SK-N-SH (cell line): ENCODE data around the gene ABCE1. TPM values are rescaled to one million over a fixed set of nuclear protein-coding genes. Genes with fewer than 3 reads are reported as not detected.

Source experiments
- CTCF ChIA-PET: fragments of 300-600, 350-600 bp; formaldehyde crosslinking; extraction: SDS; loops from one replicate; lab custom pipeline; 2021; lab: Yijun Ruan, JAX
- POLR2A ChIA-PET: fragments of 350-600 bp; sonication (Branson Sonifier 250); formaldehyde crosslinking; extraction: SDS; loops from one replicate; lab custom pipeline; 2020; ENCODE audit warnings: antibody characterized with exemption, inconsistent platforms; lab: Yijun Ruan, JAX
- DNase-seq: peaks from one replicate; pipeline ENCODE4 v3.0.0; 2012
- H2AFZ ChIP-seq: fragments of 200-600 bp; sonication (generic); 2 replicates; pipeline ENCODE4 v1.8.1; 2016; ENCODE audit warnings: antibody characterized with exemption, mild to moderate bottlenecking, low read depth
- H3F3A ChIP-seq: fragments of 200-600 bp; sonication (generic); replicated peaks from 2 replicates; pipeline ENCODE3; 2016; ENCODE audit warnings: antibody characterized with exemption, mild to moderate bottlenecking; ENCODE audit not compliant: insufficient read depth
- H3K27ac ChIP-seq, 2 experiments: fragments of 200-500 bp in 1 of 2; fragments of 200-600 bp in 1 of 2; sonication (Bioruptor generic) in 1 of 2; sonication (generic), shearing (Covaris generic) in 1 of 2; 2 replicates each; pipeline versions ENCODE4 v1.5.1 to v1.6.1; 2014 to 2016; ENCODE audit warnings: low read depth in 2 of 2, inconsistent platforms in 1 of 2, low read length in 1 of 2, mild to moderate bottlenecking in 1 of 2, mixed read lengths in 1 of 2
- H3K27me3 ChIP-seq: fragments of 200-600 bp; sonication (generic), shearing (Covaris generic); 2 replicates; pipeline ENCODE4 v1.6.1; 2016; ENCODE audit warnings: mixed run types; ENCODE audit not compliant: insufficient read depth
- H3K36me3 ChIP-seq, 2 experiments: fragments of 200-500 bp in 1 of 2; fragments of 200-600 bp in 1 of 2; sonication (Bioruptor generic) in 1 of 2; sonication (generic) in 1 of 2; replicated peaks in 1 of 2; 2 replicates each; pipeline versions ENCODE3 to v1.5.1; 2014 to 2016; ENCODE audit warnings: low read length in 1 of 2, mild to moderate bottlenecking in 1 of 2; ENCODE audit not compliant: insufficient read depth in 2 of 2, control insufficient read depth in 1 of 2
- H3K4me1 ChIP-seq, 2 experiments: fragments of 200-500 bp in 1 of 2; fragments of 200-600 bp in 1 of 2; sonication (Bioruptor generic) in 1 of 2; sonication (generic), shearing (Covaris generic) in 1 of 2; 2 replicates each; pipeline versions ENCODE4 v1.5.1 to v1.6.1; 2014 to 2016; ENCODE audit warnings: low read depth in 1 of 2, low read length in 1 of 2, mixed run types in 1 of 2; ENCODE audit not compliant: insufficient read depth in 2 of 2, control insufficient read depth in 1 of 2
- H3K4me2 ChIP-seq: fragments of 200-600 bp; sonication (generic), shearing (Covaris generic); 2 replicates; pipeline ENCODE4 v1.6.1; 2017; ENCODE audit warnings: mixed run types
- H3K4me3 ChIP-seq, 2 experiments: fragments of 200-500 bp in 1 of 2; fragments of 200-600 bp in 1 of 2; sonication (Bioruptor generic) in 1 of 2; sonication (generic), shearing (Covaris generic) in 1 of 2; 2 replicates each; pipeline versions ENCODE4 v1.5.1 to v1.8.1; 2014 to 2016; ENCODE audit warnings: low read depth in 2 of 2, inconsistent platforms in 1 of 2, low read length in 1 of 2, mild to moderate bottlenecking in 1 of 2, mixed read lengths in 1 of 2, moderate library complexity in 1 of 2
- H3K79me2 ChIP-seq: fragments of 200-600 bp; sonication (generic); 2 replicates; pipeline ENCODE4 v1.8.1; 2017; ENCODE audit warnings: mild to moderate bottlenecking; ENCODE audit not compliant: insufficient read depth
- H3K9ac ChIP-seq: fragments of 200-600 bp; sonication (generic); 2 replicates; pipeline ENCODE4 v1.6.1; 2017; ENCODE audit warnings: mixed run types
- H3K9me2 ChIP-seq: fragments of 200-600 bp; sonication (generic); 2 replicates; pipeline ENCODE4 v1.6.1; 2017; ENCODE audit warnings: mixed run types
- H3K9me3 ChIP-seq: fragments of 200-600 bp; sonication (generic); 2 replicates; pipeline ENCODE4 v1.6.1; 2017; ENCODE audit warnings: mixed run types, mild to moderate bottlenecking, moderate library complexity
- H4K20me1 ChIP-seq: fragments of 200-600 bp; sonication (generic); 2 replicates; pipeline ENCODE4 v1.6.1; 2017; ENCODE audit warnings: mild to moderate bottlenecking, mixed run types; ENCODE audit not compliant: insufficient read depth
- CHD2 ChIP-seq: fragments of 150-350 bp; IDR thresholded peaks from 2 replicates; pipeline ENCODE4 v1.6.1; 2018; ENCODE audit warnings: low read length; ENCODE audit not compliant: partially characterized antibody
- ELF1 ChIP-seq: IDR thresholded peaks from 2 replicates; pipeline ENCODE4 v1.4.0; 2012
- FOXJ3 ChIP-seq: sonication (generic); formaldehyde crosslinking; IDR thresholded peaks from 2 replicates; pipeline ENCODE4 v1.5.1; 2020; ENCODE audit warnings: mild to moderate bottlenecking, missing genetic modification reagents
- FOXM1 ChIP-seq: IDR thresholded peaks from 2 replicates; pipeline ENCODE4 v1.4.0; 2012; ENCODE audit warnings: low read depth, mild to moderate bottlenecking
- JUND ChIP-seq: IDR thresholded peaks from 2 replicates; pipeline ENCODE4 v1.4.0; 2012
- NFIC ChIP-seq: IDR thresholded peaks from 2 replicates; pipeline ENCODE4 v1.4.0; 2012; ENCODE audit warnings: borderline replicate concordance
- NRF1 ChIP-seq: IDR thresholded peaks from 2 replicates; pipeline ENCODE4 v1.6.1; 2012; ENCODE audit warnings: low read depth, mild to moderate bottlenecking, low read length
- TAF1 ChIP-seq: IDR thresholded peaks from 2 replicates; pipeline ENCODE4 v1.6.1; 2012; ENCODE audit warnings: low read depth, mild to moderate bottlenecking, low read length, moderate library complexity, borderline replicate concordance
- TCF12 ChIP-seq: IDR thresholded peaks from 2 replicates; pipeline ENCODE4 v1.4.0; 2012
- TEAD4 ChIP-seq: IDR thresholded peaks from 2 replicates; pipeline ENCODE4 v1.4.0; 2012; ENCODE audit warnings: mild to moderate bottlenecking, borderline replicate concordance; ENCODE audit not compliant: insufficient read depth
- WGBS: methylation state at CpG from one replicate; pipeline ENCODE4 v1.1.6; 2017; ENCODE audit warnings: low lambda C conversion rate; 5-methylcytosine and 5-hydroxymethylcytosine counted together
- polyA plus RNA-seq, 3 experiments: library from polyadenylated mRNA; depleted of rRNA; stranded (reverse); fragments of >200 nt; gene quantifications; 2 replicates each; pipeline ENCODE4 v1.2.3, GENCODE V29; 2012
- TF ChIP-seq, protein P1 (sequence below): fragments of 150-350 bp; IDR thresholded peaks from 2 replicates; pipeline ENCODE4 v1.6.1; 2016; ENCODE audit warnings: mild to moderate bottlenecking, low read depth, low read length
- TF ChIP-seq, protein P2 (sequence below): IDR thresholded peaks from 2 replicates; pipeline ENCODE4 v1.4.0; 2012; ENCODE audit warnings: low read depth, borderline replicate concordance
- TF ChIP-seq, protein P3 (sequence below): IDR thresholded peaks from 2 replicates; pipeline ENCODE4 v1.6.1; 2012; ENCODE audit warnings: mild to moderate bottlenecking, low read depth, low read length, moderate library complexity

The ABCE1 gene
- polyA plus RNA-seq, 1 of the 3 experiments (the other 2 are of a cell fraction), result 48.3 TPM

DNA sequence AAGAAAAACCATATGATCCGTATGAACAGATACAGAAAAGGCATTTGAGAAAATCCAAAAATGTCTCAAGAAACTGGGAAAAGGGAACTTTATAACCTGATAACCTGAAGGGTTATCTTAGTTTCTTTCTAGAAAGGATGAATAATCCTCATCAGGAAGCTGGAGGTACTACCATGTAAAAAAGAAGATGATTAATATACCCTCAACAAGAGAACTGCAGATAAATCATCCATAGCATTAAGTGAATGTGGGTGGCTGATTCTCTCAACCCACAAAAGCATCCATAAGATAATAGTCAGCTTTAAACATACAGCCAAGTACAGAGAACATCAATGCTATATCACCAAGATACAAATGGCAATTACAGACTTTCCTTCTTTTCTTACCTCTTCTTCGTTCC, 26.6 kb upstream of the ABCE1 start (continued):
- TF ChIP-seq CHD2, result no peak
- TF ChIP-seq, protein P1, sequence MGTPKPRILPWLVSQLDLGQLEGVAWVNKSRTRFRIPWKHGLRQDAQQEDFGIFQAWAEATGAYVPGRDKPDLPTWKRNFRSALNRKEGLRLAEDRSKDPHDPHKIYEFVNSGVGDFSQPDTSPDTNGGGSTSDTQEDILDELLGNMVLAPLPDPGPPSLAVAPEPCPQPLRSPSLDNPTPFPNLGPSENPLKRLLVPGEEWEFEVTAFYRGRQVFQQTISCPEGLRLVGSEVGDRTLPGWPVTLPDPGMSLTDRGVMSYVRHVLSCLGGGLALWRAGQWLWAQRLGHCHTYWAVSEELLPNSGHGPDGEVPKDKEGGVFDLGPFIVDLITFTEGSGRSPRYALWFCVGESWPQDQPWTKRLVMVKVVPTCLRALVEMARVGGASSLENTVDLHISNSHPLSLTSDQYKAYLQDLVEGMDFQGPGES, result no peak
- TF ChIP-seq FOXM1, result no peak

DNA sequence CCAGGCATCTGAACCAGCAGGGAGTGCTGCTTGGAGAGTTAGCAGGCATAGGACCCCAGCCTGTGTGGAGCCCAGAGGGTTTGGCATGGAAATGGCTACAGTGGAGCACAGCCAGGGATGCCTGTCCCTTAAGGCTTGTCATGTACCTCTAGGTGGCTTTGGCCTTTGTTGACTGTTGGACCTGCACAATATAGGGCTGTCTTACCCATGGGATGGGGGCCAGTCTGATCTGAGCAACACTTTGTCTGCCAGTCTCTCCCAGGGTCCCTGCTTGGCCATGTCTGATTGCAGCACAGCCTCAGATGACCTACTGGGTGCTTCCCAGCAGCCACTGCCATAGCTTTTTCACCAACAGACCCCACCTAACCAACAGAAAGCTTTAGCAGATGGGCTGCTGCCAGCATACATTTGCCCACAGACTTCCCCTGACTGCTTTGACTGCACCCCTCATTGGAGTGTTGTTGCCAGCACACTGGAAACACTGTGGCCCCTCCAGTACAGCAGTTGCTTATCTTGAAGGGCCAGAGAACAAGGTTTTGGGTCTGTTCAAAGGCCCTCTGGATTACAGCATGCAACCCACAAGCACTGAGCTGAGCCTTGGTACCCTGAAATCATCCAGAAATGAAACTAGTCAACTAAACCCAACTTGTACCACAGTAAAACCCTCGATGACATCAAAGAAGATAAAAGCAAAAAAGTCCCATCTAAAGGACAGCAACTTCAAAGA, 22.2 kb upstream of the ABCE1 start:
- POLR2A ChIA-PET, result no interaction called here
- Histone ChIP-seq H3K9me2 (no peaks in the 10 kb centered on the region), H3K4me2 (no peak overlapping the region), H3K79me2 (peaks cover 57% of the 10 kb centered on the region), H3K4me1 (no peaks in the 10 kb centered on the region; a peak in 1 of 4 replicates), H3K4me3 (no peak overlapping the region), H3K9ac (no peak overlapping the region), H2AFZ (no peak overlapping the region), H3K36me3 (peaks cover 3 to 35% of the 10 kb centered on the region in 2 experiments), H3F3A (no peaks in the 10 kb centered on the region), H3K9me3 (no peaks in the 10 kb centered on the region), H4K20me1 (no peaks in the 10 kb centered on the region), H3K27me3 (no peaks in the 10 kb centered on the region), H3K27ac (no peak overlapping the region)
- CTCF ChIA-PET, result interaction anchor here (1.8 kb wide), 1 partner anchor 15 kb away, joined by 9 read pairs; no protein-coding TSS in a partner anchor
- 85% methylated on average over 1 of the region's 1 CpG for WGBS
- TF ChIP-seq TCF12 (no peak), NFIC (no peak), TAF1 (no peak), NRF1 (no peak), ELF1 (no peak)
- TF ChIP-seq, protein P2, sequence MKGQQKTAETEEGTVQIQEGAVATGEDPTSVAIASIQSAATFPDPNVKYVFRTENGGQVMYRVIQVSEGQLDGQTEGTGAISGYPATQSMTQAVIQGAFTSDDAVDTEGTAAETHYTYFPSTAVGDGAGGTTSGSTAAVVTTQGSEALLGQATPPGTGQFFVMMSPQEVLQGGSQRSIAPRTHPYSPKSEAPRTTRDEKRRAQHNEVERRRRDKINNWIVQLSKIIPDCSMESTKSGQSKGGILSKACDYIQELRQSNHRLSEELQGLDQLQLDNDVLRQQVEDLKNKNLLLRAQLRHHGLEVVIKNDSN, result no peak
- DNase-seq, result no peak

DNA sequence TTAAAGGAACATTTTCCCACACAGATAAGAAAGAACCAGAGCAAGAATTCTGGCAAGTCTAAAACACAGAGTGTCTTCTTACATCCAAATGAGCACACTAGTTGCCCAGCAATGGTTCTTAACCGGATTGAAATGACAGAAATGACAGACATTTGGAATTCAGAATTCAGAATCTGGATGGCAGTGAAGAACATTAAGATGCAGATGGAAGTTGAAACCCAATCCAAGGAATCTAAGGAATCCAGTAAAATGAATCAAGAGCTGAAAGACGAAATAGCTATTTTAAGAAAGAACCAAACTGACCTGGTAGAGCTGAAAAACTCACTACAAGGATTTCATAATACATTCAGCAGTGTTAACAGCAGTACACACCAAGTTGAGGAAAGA, 21.6 kb upstream of the ABCE1 start:
- Histone ChIP-seq H3K36me3 (peaks cover 6 to 41% of the 10 kb centered on the region in 2 experiments), H3K27me3 (no peaks in the 10 kb centered on the region), H3K4me2 (no peak overlapping the region), H3K9me3 (no peaks in the 10 kb centered on the region), H3K9me2 (no peaks in the 10 kb centered on the region), H4K20me1 (no peaks in the 10 kb centered on the region), H3K9ac (no peak overlapping the region), H3K27ac (no peak overlapping the region), H2AFZ (no peak overlapping the region), H3K4me3 (no peak overlapping the region), H3K79me2 (peaks cover 54% of the 10 kb centered on the region), H3K4me1 (no peaks in the 10 kb centered on the region; a peak in 1 of 4 replicates), H3F3A (no peaks in the 10 kb centered on the region)
- TF ChIP-seq FOXJ3 (CRISPR knock-in tag), result no peak
- TF ChIP-seq JUND, result no peak
- TF ChIP-seq, protein P3, sequence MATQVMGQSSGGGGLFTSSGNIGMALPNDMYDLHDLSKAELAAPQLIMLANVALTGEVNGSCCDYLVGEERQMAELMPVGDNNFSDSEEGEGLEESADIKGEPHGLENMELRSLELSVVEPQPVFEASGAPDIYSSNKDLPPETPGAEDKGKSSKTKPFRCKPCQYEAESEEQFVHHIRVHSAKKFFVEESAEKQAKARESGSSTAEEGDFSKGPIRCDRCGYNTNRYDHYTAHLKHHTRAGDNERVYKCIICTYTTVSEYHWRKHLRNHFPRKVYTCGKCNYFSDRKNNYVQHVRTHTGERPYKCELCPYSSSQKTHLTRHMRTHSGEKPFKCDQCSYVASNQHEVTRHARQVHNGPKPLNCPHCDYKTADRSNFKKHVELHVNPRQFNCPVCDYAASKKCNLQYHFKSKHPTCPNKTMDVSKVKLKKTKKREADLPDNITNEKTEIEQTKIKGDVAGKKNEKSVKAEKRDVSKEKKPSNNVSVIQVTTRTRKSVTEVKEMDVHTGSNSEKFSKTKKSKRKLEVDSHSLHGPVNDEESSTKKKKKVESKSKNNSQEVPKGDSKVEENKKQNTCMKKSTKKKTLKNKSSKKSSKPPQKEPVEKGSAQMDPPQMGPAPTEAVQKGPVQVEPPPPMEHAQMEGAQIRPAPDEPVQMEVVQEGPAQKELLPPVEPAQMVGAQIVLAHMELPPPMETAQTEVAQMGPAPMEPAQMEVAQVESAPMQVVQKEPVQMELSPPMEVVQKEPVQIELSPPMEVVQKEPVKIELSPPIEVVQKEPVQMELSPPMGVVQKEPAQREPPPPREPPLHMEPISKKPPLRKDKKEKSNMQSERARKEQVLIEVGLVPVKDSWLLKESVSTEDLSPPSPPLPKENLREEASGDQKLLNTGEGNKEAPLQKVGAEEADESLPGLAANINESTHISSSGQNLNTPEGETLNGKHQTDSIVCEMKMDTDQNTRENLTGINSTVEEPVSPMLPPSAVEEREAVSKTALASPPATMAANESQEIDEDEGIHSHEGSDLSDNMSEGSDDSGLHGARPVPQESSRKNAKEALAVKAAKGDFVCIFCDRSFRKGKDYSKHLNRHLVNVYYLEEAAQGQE, result no peak
- no peak for TF ChIP-seq TEAD4
- no peak for TF ChIP-seq NFIC
- DNase-seq, result no peak
- CTCF ChIA-PET, result interaction anchor here (0.7 kb wide), 1 partner anchor 286 kb away, joined by 3 read pairs; no protein-coding TSS in a partner anchor
- POLR2A ChIA-PET, result no interaction called here
- 93% methylated on average over 2 of the region's 2 CpGs for WGBS
